GM11168 (cell line): ENCODE results near the gene DZIP1.

Experiments
- in situ Hi-C: fragments of 300-500 bp; cut with MboI; formaldehyde crosslinking; loops from one replicate; pipeline ENCODE4 v1.12.0; 2022; ENCODE audit warnings: low sequenced_read_pairs; ENCODE audit not compliant: unreplicated experiment

DZIP1 gene

GRCh38 chr13:95643936-95644598 lies 439 bp downstream of the DZIP1 start:
- in situ Hi-C loops: no loop called here

DNA sequence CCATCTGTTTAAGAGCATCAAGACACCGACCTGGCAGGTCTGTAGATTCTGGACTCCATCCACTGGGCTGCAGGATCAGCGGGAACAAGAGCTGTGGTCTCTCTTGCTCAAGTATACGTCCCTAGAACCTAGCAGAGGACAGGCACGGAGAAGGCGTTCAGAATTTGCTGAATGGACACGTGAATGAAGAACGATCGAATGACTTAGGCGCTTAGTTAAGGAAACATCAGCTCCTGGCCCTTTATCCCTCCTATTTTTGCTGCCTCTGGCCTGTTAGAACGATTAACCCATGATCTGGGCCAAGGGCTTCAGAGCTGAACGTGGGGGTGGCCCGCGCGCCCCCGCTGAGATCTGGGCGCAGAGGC lies 953 bp downstream of the DZIP1 start:
- in situ Hi-C loops: no loop called here

- in situ Hi-C loops: no loop called here
Measured at GRCh38 chr13:95642999-95643398, 1.5 kb downstream of the DZIP1 start.

DNA sequence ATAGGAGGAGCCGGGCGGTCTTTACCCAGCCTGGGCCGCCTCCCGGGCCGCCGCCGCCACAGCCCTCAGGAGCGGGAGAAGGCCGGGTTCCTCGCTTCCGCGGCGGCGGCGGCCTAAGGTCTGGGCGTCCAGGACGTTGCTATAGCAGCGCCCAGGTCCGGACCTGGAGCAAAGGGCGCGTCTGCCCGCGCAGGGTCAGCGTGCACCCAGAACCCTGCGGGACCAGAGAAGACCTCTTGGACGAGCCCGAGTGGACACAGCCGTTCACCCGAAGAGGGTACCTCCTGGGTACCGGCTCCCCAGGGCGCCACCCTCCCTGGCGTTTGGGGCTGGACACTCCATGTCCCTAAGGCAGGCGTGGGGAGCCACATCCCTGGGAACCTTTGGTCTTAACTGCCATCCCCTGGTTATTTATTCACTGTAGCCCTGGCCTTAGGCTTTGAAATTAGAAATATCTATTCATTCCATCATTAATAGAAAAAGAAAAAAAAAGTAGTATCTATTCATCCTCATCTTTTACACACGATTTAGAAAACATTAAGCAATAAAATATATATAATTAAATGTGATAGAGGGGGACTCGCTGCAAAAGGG lies 2.4 kb downstream of the DZIP1 start:
- in situ Hi-C loops: no loop called here

DNA sequence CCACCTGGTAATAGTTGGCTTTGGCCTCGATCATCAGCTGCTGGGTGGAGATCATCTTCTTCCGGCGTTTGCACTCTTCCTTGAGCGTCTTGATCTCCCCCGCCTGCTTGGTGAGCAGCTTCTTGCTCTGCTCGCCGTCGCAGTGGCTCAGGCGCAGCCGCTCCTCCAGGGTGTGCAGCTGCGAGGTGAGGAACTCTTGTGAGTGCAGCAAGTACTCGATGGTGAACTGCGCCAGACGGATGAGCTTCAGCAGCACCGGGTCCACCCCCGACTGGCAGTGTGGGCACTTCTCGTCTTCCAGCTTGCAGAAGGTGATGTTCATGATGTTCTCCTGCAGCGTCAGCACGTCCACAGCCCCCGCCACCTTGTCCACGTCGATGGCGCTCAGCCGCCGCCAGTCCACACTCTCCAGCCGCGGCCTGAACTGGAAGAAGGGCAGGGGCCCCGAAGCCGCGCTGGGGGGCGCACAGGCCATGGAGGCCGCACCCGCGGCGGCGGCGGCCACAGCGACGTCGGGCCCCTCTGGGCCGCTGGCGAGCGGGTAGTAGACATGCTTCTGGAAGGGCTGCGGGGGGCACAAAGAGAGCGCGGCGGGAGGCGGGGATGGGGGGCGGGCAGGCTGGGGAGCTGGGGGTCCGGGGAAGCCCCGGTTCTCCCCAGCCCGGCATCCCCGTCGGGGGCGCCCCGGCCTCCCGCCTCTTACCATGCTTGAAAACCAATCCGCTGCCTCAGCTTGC lies 3.0 kb downstream of the DZIP1 start:
- in situ Hi-C loops: no loop called here

- in situ Hi-C loops: no loop called here
Measured at GRCh38 chr13:95636853-95637252, 7.7 kb downstream of the DZIP1 start.

- in situ Hi-C loops: no loop called here
Measured at GRCh38 chr13:95630593-95630992, 13.9 kb downstream of the DZIP1 start.

DNA sequence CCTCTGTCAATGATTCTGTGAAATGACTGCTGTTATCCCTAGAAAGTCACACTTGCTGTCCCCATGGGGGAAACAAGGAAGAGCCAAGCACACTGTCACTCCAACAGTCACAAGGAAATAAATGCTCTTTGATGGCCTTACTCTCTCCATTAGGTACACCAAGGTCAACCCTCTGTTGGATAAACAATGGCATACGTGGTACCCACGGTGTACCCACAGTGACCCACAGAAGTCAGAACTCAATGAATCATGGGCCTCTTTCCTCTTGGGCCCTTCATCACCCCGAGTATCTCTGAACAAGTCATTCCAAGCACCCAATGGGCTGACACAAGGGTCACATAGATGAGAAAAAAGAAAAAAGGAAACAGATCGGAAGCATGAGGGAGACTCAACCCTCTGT lies 15.4 kb downstream of the DZIP1 start:
- in situ Hi-C loops: no loop called here

GRCh38 chr13:95628488-95628887 lies 16.0 kb downstream of the DZIP1 start:
- in situ Hi-C loops: no loop called here

GRCh38 chr13:95627590-95627989 lies 16.9 kb downstream of the DZIP1 start:
- in situ Hi-C loops: no loop called here

GRCh38 chr13:95626768-95627167 lies 17.7 kb downstream of the DZIP1 start:
- in situ Hi-C loops: no loop called here

DNA sequence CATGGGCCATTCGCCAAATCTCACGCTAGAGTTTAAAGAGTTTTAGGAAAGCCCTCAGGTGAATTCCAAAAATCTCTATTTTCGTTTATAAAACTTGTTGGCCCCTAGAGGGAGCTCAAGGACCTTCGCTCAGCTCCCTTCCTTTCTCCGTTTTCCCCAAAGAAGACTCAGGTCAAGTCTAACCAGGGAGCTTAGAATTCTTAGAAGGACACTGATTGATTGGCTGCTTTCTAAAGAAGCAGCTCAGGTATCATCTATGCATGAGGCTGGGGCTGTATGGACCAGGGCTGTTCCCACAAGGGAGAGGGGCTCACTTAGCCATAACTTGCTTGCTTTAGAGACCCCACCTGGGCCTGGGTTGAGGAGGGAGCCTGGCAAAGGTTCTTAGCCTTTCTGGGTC lies 20.5 kb downstream of the DZIP1 start:
- in situ Hi-C loops: loop anchor here (25.0 kb wide), 1 partner anchor 188 kb away; no protein-coding TSS in a partner anchor

GRCh38 chr13:95623141-95623540 lies 21.4 kb downstream of the DZIP1 start:
- in situ Hi-C loops: loop anchor here (25.0 kb wide), 1 partner anchor 189 kb away; no protein-coding TSS in a partner anchor

- in situ Hi-C loops: loop anchor here (25.0 kb wide), 1 partner anchor 191 kb away; no protein-coding TSS in a partner anchor
Measured at GRCh38 chr13:95620825-95621498, 23.5 kb downstream of the DZIP1 start.

GRCh38 chr13:95620030-95620824 lies 24.3 kb downstream of the DZIP1 start:
- in situ Hi-C loops: loop anchor here (25.0 kb wide), 1 partner anchor 192 kb away; no protein-coding TSS in a partner anchor

- in situ Hi-C loops: loop anchor here (25.0 kb wide), 1 partner anchor 197 kb away; no protein-coding TSS in a partner anchor
Measured at GRCh38 chr13:95615539-95615938, 29.0 kb downstream of the DZIP1 start.

DNA sequence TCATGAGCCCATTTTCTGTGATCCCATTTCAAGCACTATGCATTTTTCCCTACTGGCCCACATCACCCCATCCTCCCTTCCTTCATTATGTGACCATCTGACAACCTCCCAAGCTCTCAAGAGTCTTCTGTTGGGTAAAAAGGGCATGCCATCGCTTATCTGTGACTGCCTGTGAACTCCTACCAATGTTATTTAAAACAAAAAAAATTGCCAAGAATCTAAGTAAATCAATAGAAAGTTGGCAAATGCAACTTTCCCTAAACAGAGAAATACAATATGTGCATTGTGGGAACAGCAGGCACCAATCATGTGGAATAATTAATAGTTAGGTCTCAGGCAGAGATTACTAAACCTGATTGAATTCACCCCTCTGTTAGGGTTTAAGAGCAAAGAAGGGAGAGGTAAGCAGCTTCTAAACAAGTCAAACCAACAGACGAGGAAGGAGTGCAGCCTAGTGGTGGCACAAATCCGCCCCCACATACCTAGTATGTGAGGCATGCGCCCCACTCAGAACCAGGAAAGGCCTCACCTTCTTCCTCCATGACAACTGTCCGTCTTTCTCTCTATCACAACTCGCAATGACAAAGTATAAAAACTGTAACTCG lies 29.8 kb downstream of the DZIP1 start:
- in situ Hi-C loops: loop anchor here (25.0 kb wide), 1 partner anchor 198 kb away; no protein-coding TSS in a partner anchor

DNA sequence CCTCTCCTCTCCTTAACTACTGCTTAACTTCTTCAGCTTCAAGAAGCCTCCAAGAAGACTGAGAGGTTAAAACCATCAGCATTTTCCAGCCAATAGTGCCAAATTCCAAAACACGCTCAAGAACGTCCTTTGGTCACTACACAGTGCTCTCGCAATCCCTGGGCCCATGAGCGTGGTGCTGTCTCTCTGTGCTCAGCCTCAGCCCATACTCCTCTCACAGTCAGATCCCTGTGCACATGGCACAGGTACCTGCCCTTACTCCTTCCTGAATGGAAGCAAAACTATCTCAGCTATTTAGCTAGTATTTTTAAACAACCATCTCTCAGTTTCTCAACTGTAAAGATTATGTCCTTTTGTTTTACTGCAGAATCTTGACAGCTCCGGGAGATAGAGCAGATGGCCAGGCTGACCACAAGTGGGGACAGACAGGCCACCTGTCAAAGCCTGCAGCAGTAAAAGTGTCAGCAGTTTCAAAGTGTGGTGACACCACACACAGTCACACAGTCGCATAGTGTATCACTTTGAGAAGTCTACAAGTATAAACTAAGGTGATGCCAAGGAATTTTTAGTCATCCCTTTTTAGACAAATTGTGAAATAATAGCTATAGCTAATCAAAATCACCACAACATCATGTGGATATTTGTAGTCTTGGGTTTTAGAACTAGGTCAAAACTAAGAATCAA lies 35.7 kb downstream of the DZIP1 start:
- in situ Hi-C loops: loop anchor here (25.0 kb wide), 1 partner anchor 204 kb away; no protein-coding TSS in a partner anchor

- in situ Hi-C loops: loop anchor here (25.0 kb wide), 1 partner anchor 205 kb away; no protein-coding TSS in a partner anchor
Measured at GRCh38 chr13:95607366-95607765, 37.1 kb downstream of the DZIP1 start.
